GM12872 (cell line): Measurements from ENCODE around the gene NPAS2.

Experiments
- CTCF ChIP-seq: IDR thresholded peaks from 3 replicates; pipeline ENCODE4 v1.5.1; 2011; ENCODE audit warnings: low read depth, mild to moderate bottlenecking, low read length, moderate library complexity; ENCODE audit not compliant: insufficient read depth

Gene NPAS2

DNA sequence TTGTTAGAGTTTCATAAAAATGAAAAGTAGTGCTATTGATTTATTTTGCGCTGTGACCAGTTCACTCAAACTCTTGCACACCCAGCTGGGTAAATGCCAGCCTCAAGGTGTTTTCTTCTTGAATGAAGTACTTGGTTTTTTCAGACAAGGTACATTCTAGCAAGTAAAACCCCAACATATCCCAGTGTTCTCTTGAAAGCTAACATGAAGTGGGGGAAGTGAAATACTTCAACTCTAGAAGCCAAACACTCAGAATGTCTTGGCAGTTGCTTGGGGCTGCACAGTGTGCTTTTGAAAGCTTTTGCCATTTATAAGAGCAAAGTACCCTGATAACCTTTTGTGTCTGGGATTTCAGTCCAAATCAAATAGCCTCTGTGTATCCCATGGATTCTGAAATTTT is 13.4 kb downstream of the NPAS2 start:
- no peak for TF ChIP-seq CTCF

- no peak for TF ChIP-seq CTCF
These were observed 14.3 kb downstream of the NPAS2 start for GRCh38 chr2:100834221-100834620.

DNA sequence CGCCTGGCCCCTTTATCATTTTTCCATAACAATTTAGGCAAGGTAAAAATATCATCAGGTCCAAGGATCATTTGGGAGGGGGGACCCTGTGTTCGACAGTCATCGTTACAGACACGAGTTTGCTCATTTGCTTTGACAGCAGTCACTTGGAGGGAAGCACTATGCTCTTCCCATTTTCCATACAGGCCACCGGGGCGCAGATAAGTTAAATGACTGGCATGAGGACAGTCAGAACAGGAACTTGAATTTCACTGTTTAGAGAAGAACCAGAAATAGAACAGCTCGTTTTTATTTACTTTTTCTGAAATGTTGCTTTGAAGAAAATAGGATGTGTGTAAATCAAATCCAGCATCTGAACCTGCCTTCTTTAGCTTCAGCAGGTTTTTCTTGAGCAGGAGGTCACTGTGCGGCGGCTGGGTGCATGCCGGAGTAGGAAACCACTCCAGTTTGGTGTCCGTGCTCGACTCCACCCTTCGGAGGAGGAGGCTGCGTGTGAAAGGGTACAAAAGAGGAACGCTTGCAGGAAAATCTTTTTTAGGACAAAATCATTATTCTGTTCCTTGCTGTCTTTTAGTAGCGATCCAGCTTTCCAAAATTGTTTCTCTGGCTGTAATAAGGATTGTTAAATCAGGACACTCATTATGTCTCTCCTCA is 15.2 kb downstream of the NPAS2 start:
- no peak for TF ChIP-seq CTCF

GRCh38 chr2:100840519-100840918 is 20.6 kb downstream of the NPAS2 start:
- no peak for TF ChIP-seq CTCF

GRCh38 chr2:100842241-100842922 is 22.4 kb downstream of the NPAS2 start:
- TF ChIP-seq CTCF = no peak

- TF ChIP-seq CTCF = no peak
These were observed 24.6 kb downstream of the NPAS2 start for GRCh38 chr2:100844514-100844913.

DNA sequence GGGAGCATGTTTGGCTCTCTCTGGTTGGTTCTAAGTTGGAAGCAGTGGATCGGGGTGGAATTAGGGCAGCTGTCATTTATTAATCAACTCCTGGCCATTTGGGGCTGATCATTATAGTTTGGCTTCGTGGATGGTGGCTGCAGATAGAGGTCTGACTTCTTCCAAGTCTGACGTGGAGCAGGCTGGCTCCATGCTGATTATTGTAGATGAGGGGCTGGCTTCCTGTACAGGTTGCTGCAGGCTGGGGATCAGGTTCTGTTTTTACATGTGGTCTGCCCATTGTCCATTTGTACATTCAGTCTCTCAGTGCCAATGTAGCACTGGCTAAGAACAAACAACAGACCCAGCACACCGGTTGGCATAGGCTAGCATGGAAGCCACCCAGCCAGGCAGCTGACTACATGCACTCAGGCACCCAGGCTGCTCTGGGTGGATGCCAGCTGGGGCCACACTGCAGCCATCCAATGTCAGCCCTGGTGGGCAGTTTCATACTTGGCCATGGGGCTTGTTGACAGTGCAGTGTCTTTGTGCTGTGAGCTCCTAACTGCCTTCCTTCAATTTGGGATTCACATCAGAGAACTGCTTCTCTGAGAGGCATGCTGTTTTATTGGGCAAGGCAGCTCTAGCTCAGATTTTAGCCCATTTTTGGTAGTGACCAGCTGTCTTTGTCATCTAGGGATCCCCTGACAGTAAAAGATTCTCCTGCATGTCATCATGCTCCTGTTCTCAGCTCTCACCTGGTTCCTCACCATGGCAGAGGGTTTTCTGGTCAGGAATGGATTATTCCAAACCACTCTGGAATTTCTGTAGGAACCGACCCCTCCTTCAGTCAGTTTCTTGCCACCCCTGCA is 25.4 kb downstream of the NPAS2 start:
- TF ChIP-seq CTCF = no peak
